Measurements from ENCODE around the gene AMIGO1.

Gene AMIGO1

GRCh38 chr1:109531826-109532364, 22.4 kb upstream of the AMIGO1 start:
- DNase-seq, result no peak

GRCh38 chr1:109531380-109531779, 21.9 kb upstream of the AMIGO1 start:
- no peak for DNase-seq

DNA sequence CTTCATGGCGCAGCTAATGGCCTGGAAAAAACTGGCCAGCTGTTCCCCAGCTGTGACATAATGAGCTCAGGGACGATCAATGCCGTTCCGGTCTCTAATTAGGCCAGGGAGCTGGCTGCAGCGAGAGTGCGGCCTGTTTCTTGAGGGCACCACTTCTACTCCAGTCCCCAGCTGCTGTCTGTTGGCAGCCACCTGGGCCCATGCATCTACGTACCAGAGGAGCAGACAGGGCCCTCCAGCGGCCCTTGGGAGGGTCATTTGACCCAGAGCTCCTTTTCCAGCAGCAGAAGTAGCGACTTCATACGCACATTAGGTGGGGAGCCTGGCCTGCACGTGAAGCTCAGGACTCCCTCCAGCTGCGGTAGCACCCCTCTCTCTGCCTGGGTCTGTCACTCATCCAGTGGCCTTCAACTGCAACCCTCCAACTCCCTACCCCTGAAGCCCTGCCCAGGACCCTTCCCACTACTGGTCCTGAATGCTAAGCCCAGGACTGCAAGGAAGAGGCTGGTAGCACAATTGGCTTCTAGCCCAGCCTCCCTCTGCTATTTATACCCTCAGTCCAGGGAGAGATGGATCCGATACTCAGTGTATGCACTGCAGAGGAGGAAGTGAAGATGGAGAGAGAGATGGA, 21.0 kb upstream of the AMIGO1 start:
- peak; percentile 76 for DNase-seq

DNA sequence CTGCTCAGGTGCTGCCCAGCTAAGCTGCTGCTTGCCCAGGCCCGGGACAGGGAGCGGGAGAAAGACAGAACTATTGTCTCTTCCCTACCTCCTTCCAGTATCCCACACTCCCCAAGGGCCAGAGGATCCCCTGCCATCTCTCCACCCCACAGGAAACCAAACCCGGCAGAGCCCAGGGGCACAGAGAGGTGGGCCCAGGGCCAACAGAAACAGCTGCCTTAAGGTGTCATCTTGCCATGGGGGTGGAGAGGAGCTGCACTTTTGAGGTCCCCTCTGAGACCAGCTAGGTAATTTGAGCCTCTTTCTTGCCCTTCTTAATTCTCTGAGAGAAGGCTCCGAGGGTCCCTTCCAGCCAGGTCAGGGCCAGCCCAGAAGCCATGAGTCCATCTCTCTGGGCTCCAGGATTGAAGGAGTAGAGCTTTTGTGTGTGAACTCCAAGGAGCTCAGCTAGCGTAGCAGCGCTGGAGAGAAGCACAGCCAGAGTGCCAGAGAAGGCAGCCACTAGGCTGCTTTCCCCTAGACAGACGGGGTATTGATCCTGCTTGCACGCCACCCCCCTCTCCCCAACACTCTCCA, 20.4 kb upstream of the AMIGO1 start:
- DNase-seq, result peak; percentile 76

DNA sequence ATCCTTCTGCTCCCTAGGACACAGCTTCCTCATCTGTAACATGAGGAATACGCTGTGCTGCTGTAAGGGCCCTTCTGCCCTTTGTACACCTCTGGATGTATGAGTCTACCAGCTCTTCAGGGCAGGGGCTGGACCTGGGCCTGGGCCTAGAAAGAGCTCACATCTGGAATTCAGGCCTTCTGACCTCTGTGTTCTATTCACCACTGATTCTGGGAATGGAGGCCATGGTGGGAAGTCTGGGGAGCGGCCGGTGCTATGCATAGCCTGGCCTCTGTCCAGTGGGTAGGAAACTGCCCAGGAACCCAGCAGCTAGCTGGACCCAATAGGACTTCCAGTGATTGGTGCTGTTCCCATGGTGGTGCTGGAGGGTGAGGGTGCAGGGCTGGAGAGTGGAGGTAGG, 19.2 kb upstream of the AMIGO1 start:
- no peak for DNase-seq

GRCh38 chr1:109527846-109528695, 18.5 kb upstream of the AMIGO1 start:
- no peak for DNase-seq

DNA sequence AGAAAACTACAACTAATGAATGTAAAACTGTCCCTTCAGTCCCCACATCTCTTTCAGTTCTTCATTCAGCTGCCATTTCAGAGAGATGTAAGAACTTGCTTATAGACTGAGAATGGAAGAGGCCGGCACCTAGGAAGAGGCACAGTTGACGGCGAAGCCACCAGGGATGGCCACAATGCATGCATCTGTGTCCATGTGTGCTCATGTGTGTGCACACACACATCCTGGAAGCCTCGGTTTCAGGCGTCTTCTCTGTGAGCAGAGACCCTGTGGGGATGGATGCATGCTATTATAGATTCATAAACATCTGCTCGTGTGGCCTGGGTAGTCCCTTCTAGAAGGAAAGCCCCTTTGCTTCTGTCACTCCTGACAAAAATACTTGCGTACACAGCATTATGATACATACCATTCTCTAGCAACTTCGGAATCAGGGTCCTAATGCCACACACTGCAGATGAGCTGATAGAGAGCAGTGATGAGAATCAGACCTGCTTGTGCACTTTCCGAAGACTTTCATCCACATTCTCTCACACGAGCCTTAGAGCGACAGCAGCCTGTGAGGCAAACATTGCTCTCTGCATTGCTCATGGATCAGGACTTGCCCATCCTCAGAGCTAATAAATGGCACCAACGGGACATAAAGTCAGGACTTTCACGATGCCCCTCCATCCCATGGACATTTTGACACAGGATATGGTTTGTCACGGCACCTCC, 17.7 kb upstream of the AMIGO1 start:
- DNase-seq, result no peak

DNA sequence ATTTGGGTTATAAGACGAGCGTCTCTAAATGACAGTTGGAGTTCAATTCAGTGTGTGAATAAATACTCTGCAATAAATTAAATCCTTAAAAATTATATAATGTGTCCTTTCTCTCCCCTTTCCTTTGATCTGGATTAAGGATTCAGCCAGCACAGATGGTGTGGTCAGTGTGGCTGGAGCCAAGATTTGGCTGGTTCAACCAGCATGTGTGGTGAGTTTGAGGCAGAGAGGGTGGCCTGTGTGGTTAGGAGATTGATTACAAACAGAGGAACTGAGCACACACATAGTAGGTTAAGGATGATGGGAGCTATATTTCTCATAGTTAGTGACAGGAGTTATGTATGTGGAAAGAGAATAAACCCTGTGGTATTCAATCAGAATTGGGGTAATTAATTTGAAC, 14.2 kb upstream of the AMIGO1 start:
- DNase-seq, result no peak

- DNase-seq, result no peak
Measured at GRCh38 chr1:109522026-109522425, 12.5 kb upstream of the AMIGO1 start.

- no peak for DNase-seq
Measured at GRCh38 chr1:109521002-109521951, 11.8 kb upstream of the AMIGO1 start.

- no peak for DNase-seq
Measured at GRCh38 chr1:109517337-109517736, 7.8 kb upstream of the AMIGO1 start.

- DNase-seq, result no peak
Measured at GRCh38 chr1:109516872-109517271, 7.3 kb upstream of the AMIGO1 start.

DNA sequence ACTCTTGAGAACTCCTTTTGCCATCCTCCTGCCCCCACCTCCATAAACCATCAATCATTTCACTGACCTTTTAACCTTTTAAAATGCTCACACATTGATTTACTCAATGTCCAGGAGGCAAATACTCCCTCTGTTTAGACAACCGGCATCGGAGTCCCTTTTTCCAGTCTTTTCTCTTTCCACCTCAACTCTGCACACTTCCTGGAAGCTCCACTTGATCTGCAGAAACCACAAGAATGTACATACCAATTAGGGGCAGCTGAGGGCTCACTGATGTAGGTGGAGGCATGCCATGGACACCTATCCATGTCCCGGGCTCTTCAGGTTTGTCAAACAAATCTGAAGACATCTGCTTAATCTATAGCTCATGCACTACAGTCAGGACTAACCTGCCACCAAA, 5.3 kb upstream of the AMIGO1 start:
- DNase-seq, result no peak

DNA sequence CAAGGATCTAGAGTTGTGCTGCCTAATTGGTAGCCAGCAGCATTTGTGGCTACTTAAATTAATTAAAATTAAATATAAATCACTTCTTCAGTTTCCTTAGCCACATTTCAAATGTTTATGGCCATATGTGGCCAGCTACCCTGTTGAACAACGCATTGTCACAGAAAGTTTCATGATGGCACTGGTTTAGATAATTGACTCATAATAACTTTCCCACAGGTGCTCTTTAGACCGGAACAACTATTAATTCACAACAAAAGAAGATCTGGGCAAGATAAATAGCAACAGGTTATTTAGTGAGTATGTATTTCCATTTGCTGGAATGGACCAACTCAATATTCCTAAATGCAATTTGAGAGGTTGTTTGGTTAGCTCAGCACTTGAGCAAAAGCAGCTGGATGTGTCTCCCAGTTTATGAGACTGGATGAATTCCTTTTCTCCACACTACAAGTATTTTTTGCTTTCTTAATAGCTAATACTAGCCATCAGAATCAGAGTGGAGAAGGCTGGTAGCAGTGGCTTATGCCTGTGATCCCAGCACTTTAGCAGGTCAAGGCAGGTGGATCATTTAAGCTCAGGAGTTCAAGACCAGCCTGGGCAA, 3.7 kb upstream of the AMIGO1 start:
- no peak for DNase-seq

DNA sequence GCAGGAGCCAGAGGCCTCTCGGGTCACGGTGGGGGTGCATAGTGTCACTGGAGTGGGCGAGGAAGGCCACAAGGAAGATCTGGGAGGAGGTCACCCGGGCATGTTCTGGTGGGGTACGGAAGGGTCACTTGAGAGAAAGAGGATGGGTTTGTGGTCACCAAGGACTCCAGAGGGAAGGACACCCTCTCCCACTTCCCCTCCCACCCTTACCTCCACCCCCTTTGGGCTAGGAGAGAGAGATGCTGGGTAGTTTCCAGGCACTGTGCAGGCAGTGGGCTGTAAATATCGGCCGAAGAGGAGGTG, 703 bp downstream of the AMIGO1 start:
- no peak for DNase-seq

DNA sequence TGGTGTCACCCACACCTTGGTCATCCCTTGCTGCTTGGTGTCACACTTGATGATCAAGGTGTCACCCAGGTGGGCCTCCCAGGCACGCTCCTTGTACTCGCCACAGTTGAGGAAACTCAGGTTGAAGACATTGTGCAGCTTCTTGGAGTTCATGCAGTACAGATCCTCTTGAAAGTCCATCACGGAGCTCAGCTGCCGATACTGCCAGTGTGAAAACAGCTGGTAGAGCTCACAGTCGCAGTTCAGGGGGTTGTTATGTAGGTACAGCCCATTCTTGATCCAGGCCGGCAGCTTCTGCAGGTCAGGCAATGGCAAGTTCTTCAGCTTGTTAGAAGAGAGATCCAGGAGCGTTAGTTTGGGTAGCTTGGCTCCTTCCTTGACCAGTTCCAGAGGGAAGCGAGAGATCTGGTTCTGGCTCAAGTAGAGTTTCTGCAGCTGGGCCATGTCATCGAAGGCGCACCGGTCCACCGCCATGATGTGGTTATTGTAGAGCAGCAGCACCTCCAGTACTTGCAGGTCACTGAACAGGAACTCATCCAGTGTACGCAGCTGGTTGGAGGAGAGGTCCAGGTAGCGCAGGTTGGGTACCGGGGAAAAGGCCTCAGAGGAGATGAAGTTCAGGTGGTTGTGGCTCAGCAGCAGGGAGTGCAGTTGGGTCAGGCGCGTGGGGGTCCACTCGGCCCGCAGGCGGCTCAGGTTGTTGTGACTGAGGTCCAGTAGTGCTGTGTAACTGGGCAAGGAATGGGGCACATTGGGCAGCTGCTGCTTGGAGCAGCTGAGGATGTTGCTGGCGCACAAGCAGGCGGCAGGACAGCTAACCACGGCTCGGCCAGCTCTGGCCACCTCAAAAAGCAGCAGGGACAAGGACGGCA, 1.3 kb downstream of the AMIGO1 start:
- no peak for DNase-seq

DNA sequence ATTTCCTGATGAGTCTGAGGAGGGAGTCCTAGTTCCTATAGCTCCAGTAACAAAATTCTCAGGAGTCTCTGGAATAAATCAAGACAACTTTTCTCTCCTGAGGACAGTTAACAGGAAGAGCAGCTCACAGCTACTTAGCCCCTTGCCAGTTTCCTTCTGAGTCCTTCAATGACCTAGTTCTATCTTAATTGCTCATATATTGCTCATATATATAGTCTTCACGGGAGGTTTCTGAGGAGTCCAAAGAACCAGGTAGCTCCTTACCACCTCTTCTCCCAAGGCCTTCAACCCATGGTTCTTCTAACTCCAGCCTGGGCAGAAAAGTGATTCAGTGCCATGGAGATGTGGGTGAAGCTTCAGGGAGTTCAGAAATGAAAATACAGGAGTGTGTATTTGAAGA, 4.6 kb downstream of the AMIGO1 start:
- no peak for DNase-seq

GRCh38 chr1:109503935-109504334, 5.6 kb downstream of the AMIGO1 start:
- no peak for DNase-seq

DNA sequence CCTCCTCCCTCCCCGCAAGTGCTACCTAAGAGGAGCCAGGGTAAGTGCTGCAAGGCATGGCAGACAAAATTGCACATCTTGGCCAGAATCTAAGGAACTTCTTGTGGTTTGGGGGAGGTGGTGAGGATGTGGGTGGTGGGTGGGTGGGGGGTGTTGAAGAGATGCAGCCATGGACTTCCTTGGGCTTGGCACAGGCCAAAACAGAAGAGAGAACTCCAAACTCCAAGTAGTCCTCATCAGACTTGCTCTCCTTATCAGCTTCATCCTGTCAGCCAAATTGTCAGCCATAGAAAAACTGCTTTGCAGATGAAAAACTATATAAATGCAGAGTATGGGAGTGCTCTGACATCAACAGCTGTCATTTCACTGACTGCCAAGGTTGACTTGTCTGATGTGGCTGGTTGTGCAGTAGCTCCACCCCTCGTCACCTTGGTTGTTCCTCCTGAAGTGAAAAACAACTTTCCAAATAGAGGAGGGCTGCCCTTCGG, 7.1 kb downstream of the AMIGO1 start:
- no peak for DNase-seq

DNA sequence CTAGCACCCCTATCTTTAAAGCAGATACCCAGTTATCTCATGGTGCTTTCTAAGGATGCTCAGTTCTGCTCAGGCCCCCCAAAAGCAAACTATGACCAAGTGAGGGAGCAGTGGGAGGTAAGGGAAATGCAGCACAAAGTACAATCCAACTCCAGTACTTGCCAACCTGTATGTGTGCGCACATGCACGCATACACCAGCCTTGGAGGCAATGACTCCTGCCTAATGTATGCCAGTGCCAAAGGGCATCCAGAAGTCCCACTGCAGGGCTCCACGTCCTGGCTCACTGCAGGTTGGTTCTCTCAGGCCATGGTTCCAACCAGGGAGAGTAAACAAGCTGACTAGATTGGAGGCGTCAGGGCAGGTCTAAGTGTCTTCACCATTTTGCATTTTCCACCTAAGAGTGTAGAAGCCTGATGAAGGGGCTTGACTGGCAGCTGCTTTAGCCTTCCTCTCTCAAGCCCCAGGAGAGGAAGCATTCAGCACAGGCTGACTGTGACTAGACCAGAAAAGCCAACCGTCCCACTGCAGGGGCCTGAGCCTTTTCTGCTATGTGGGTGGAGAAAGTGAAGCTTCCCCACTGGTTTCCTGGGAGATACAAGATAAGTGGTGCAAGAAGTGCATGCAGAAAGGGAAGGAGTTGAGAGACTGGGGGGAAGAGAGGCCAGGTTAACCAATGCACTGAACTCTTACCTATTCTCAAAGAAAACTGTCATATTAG, 7.7 kb downstream of the AMIGO1 start:
- no peak for DNase-seq
